Thymus (tissue), 11 donors: ENCODE results near the gene DERA. TPM values are rescaled to one million over a fixed set of nuclear protein-coding genes. Genes with fewer than 3 reads are reported as not detected.

Source experiments
- DNase-seq, 9 donors: peaks; one replicate each; pipeline ENCODE4 v3.0.0-alpha.2; 2013; ENCODE audit warnings: low spot score in 9 of 9, low read depth in 6 of 9, missing footprints in 1 of 9
- H3K27ac ChIP-seq, 2 donors: one replicate each; pipeline ENCODE4 v1.5.1; 2013; ENCODE audit warnings: control low read depth in 1 of 2, low read depth in 1 of 2, low read length in 1 of 2, mild to moderate bottlenecking in 1 of 2, moderate library complexity in 1 of 2
- H3K27me3 ChIP-seq, 2 donors: one replicate each; pipeline ENCODE4 v1.5.1; 2013; ENCODE audit warnings: low read length in 1 of 2; ENCODE audit not compliant: control insufficient read depth in 2 of 2, insufficient read depth in 1 of 2
- H3K36me3 ChIP-seq, 2 donors: one replicate each; pipeline ENCODE4 v1.5.1; 2013; ENCODE audit warnings: low read length in 1 of 2, mild to moderate bottlenecking in 1 of 2, moderate library complexity in 1 of 2; ENCODE audit not compliant: control insufficient read depth in 2 of 2, insufficient read depth in 2 of 2
- H3K4me1 ChIP-seq, 2 donors: one replicate each; pipeline ENCODE4 v1.5.1; 2013; ENCODE audit warnings: low read length in 2 of 2; ENCODE audit not compliant: control insufficient read depth in 2 of 2, insufficient read depth in 2 of 2
- H3K4me3 ChIP-seq, 2 donors: one replicate each; pipeline ENCODE4 v1.5.1; 2013; ENCODE audit warnings: low read length in 2 of 2, control low read depth in 1 of 2, mild to moderate bottlenecking in 1 of 2
- H3K9me3 ChIP-seq, 2 donors: one replicate each; pipeline ENCODE4 v1.5.1; 2013; ENCODE audit warnings: low read length in 1 of 2, mild to moderate bottlenecking in 1 of 2; ENCODE audit not compliant: control insufficient read depth in 2 of 2, insufficient read depth in 1 of 2
- WGBS: extraction: QIAGEN DNeasy Blood & Tissue Kit; methylation state at CpG from one replicate; pipeline ENCODE4 v1.1.7; 2013; 5-methylcytosine and 5-hydroxymethylcytosine counted together
- polyA plus RNA-seq: library from polyadenylated mRNA; stranded (reverse); fragments of 200-250 nt; gene quantifications from one replicate; pipeline ENCODE4 v1.2.3, GENCODE V29; 2013
- total RNA-seq: library from RNA; stranded (reverse); fragments of 120-200 nt; gene quantifications from one replicate; pipeline ENCODE4 v1.2.4, GENCODE V29; 2013
- donor health status: healthy.

DERA gene
- total and polyA plus RNA-seq, 2 donors, result 25.7 to 27.7 TPM

- 97% methylated on average over 2 of the region's 2 CpGs for WGBS
- H3K27ac ChIP-seq, result no peak overlapping the region
- peaks cover 0 to 2% of the 10 kb centered on the region in 2 donors for H3K36me3 ChIP-seq
- no peak overlapping the region for H3K4me3 ChIP-seq
- no peaks in the 10 kb centered on the region for H3K27me3 ChIP-seq
- no peaks in the 10 kb centered on the region for H3K4me1 ChIP-seq
- no peak for DNase-seq
- peaks cover 0 to 6% of the 10 kb centered on the region in 2 donors for H3K9me3 ChIP-seq
These were observed 108.9 kb downstream of the DERA start for GRCh38 chr12:16020031-16020430.

- no peak overlapping the region for H3K27ac ChIP-seq
- no peaks in the 10 kb centered on the region for H3K4me1 ChIP-seq
- 93% methylated on average over 1 of the region's 1 CpG for WGBS
- no peaks in the 10 kb centered on the region for H3K27me3 ChIP-seq
- no peak for DNase-seq
- H3K4me3 ChIP-seq, result no peak overlapping the region
- H3K9me3 ChIP-seq, result peaks cover 0 to 6% of the 10 kb centered on the region in 2 donors
- peaks cover 0 to 2% of the 10 kb centered on the region in 2 donors for H3K36me3 ChIP-seq
These were observed 109.9 kb downstream of the DERA start for GRCh38 chr12:16021026-16021425.

- Histone ChIP-seq H3K27me3 (no peaks in the 10 kb centered on the region), H3K4me1 (no peaks in the 10 kb centered on the region), H3K9me3 (peaks cover 0 to 6% of the 10 kb centered on the region in 2 donors), H3K4me3 (no peak overlapping the region), H3K27ac (no peak overlapping the region), H3K36me3 (peaks cover 0 to 2% of the 10 kb centered on the region in 2 donors)
- WGBS, result 99% methylated on average over 2 of the region's 2 CpGs
- no peak for DNase-seq
These were observed 110.5 kb downstream of the DERA start for GRCh38 chr12:16021676-16022075.

GRCh38 chr12:16027002-16027401 lies 115.9 kb downstream of the DERA start:
- Histone ChIP-seq H3K27me3 (no peaks in the 10 kb centered on the region), H3K27ac (no peak overlapping the region), H3K36me3 (no peaks in the 10 kb centered on the region), H3K9me3 (no peaks in the 10 kb centered on the region), H3K4me1 (no peaks in the 10 kb centered on the region), H3K4me3 (no peak overlapping the region)
- DNase-seq, result no peak
- WGBS, result 98% methylated on average over 2 of the region's 2 CpGs

- 98% methylated on average over 2 of the region's 2 CpGs for WGBS
These were observed 119.6 kb downstream of the DERA start for GRCh38 chr12:16030744-16031143.

GRCh38 chr12:16034136-16034817 lies 123.1 kb downstream of the DERA start:
- Histone ChIP-seq H3K27me3 (no peaks in the 10 kb centered on the region), H3K9me3 (no peaks in the 10 kb centered on the region), H3K27ac (no peak overlapping the region), H3K36me3 (no peaks in the 10 kb centered on the region), H3K4me3 (no peak overlapping the region), H3K4me1 (no peaks in the 10 kb centered on the region)
- 97% methylated on average over 5 of the region's 5 CpGs for WGBS
- no peak for DNase-seq

More at GRCh38 chr12:16030744-16031143, 119.6 kb downstream of the DERA start:
- no peaks in the 10 kb centered on the region for H3K9me3 ChIP-seq
- H3K4me3 ChIP-seq, result no peak overlapping the region
- H3K4me1 ChIP-seq, result no peaks in the 10 kb centered on the region
- no peak for DNase-seq
- no peaks in the 10 kb centered on the region for H3K36me3 ChIP-seq
- H3K27me3 ChIP-seq, result no peaks in the 10 kb centered on the region
- no peak overlapping the region for H3K27ac ChIP-seq

- DNase-seq, result no peak
- Histone ChIP-seq H3K27me3 (no peaks in the 10 kb centered on the region), H3K36me3 (no peaks in the 10 kb centered on the region), H3K27ac (no peak overlapping the region), H3K4me1 (no peaks in the 10 kb centered on the region), H3K9me3 (no peaks in the 10 kb centered on the region), H3K4me3 (no peak overlapping the region)
- 99% methylated on average over 3 of the region's 3 CpGs for WGBS
These were observed 124.9 kb downstream of the DERA start for GRCh38 chr12:16036073-16036472.

GRCh38 chr12:16037533-16037932 lies 126.4 kb downstream of the DERA start:
- 91% methylated on average over 6 of the region's 6 CpGs for WGBS
- DNase-seq, result no peak
- Histone ChIP-seq H3K9me3 (no peaks in the 10 kb centered on the region), H3K36me3 (no peaks in the 10 kb centered on the region), H3K27ac (no peak overlapping the region), H3K4me1 (no peaks in the 10 kb centered on the region), H3K4me3 (no peak overlapping the region), H3K27me3 (no peaks in the 10 kb centered on the region)

- no peaks in the 10 kb centered on the region for H3K9me3 ChIP-seq
- no peaks in the 10 kb centered on the region for H3K4me1 ChIP-seq
- H3K4me3 ChIP-seq, result no peak overlapping the region
- DNase-seq, result no peak
- no peak overlapping the region for H3K27ac ChIP-seq
- H3K36me3 ChIP-seq, result no peaks in the 10 kb centered on the region
- H3K27me3 ChIP-seq, result no peaks in the 10 kb centered on the region
- 98% methylated on average over 1 of the region's 1 CpG for WGBS
These were observed 132.3 kb downstream of the DERA start for GRCh38 chr12:16043480-16043879.
